GM23338 (cell line): ENCODE results near the gene RNF7. TPM values are rescaled to one million over a fixed set of nuclear protein-coding genes. Genes with fewer than 3 reads are reported as not detected.
A peak's percentile ranks its signal among the peaks of the same experiment; 100 is the strongest.

Experiments used
- ATAC-seq: fragments of 200-7000 bp; cut with Tn5 transposase; 3 replicates; pipeline ENCODE4 v1.9.1; 2020
- DNase-seq: peaks from one replicate; pipeline ENCODE4 v3.0.0-alpha.2; 2015; ENCODE audit warnings: low spot score
- H2AFZ ChIP-seq: fragments of 200-600 bp; sonication (generic); 2 replicates; pipeline ENCODE4 v1.8.0; 2016; ENCODE audit warnings: antibody characterized with exemption, mild to moderate bottlenecking, moderate library complexity
- H3F3A ChIP-seq: fragments of 200-600 bp; sonication (generic); replicated peaks from 2 replicates; pipeline ENCODE4 v1.8.0; 2017; ENCODE audit warnings: antibody characterized with exemption, mixed run types, low read depth
- H3K27ac ChIP-seq: fragments of 200-600 bp; sonication (generic); 2 replicates; pipeline ENCODE4 v1.6.1; 2016; ENCODE audit warnings: low read depth
- H3K27me3 ChIP-seq: fragments of 200-600 bp; sonication (generic); 2 replicates; pipeline ENCODE4 v1.8.0; 2016; ENCODE audit warnings: mild to moderate bottlenecking, mixed run types, moderate library complexity; ENCODE audit not compliant: insufficient read depth
- H3K36me3 ChIP-seq: fragments of 200-600 bp; sonication (generic); 2 replicates; pipeline ENCODE4 v1.8.0; 2016; ENCODE audit warnings: mild to moderate bottlenecking; ENCODE audit not compliant: insufficient read depth
- H3K4me1 ChIP-seq: fragments of 200-600 bp; sonication (generic); 2 replicates; pipeline ENCODE4 v1.8.0; 2016; ENCODE audit warnings: mild to moderate bottlenecking, moderate library complexity; ENCODE audit not compliant: insufficient read depth
- H3K4me2 ChIP-seq: fragments of 200-600 bp; sonication (generic); 2 replicates; pipeline ENCODE4 v1.7.1; 2017; ENCODE audit warnings: mixed run types
- H3K4me3 ChIP-seq: fragments of 200-600 bp; sonication (generic); 2 replicates; pipeline ENCODE4 v1.6.1; 2016; ENCODE audit warnings: mixed run types
- H3K79me2 ChIP-seq: fragments of 200-600 bp; sonication (generic); replicated peaks from 2 replicates; pipeline ENCODE4 v1.8.0; 2017; ENCODE audit warnings: mild to moderate bottlenecking; ENCODE audit not compliant: insufficient read depth
- H3K9me2 ChIP-seq: fragments of 200-600 bp; sonication (generic); 2 replicates; pipeline ENCODE4 v1.8.0; 2017; ENCODE audit not compliant: insufficient read depth
- H4K20me1 ChIP-seq: fragments of 200-600 bp; sonication (generic); replicated peaks from 2 replicates; pipeline ENCODE4 v1.8.0; 2017; ENCODE audit warnings: mild to moderate bottlenecking; ENCODE audit not compliant: insufficient read depth
- H3K27ac Mint-ChIP-seq: 2 replicates; pipeline ENCODE4 v1.8.0; 2020; ENCODE audit warnings: inconsistent platforms, mild to moderate bottlenecking, moderate library complexity, mixed read lengths
- H3K27me3 Mint-ChIP-seq: 3 replicates; pipeline ENCODE4 v1.8.0; 2022; ENCODE audit warnings: low read depth, mild to moderate bottlenecking, moderate library complexity, mixed read lengths, inconsistent platforms; ENCODE audit not compliant: insufficient read depth, poor library complexity
- H3K36me3 Mint-ChIP-seq: 3 replicates; pipeline ENCODE4 v1.8.0; 2021; ENCODE audit warnings: low read depth, mild to moderate bottlenecking, inconsistent platforms, moderate library complexity, mixed read lengths
- H3K4me1 Mint-ChIP-seq: 3 replicates; pipeline ENCODE4 v1.8.0; 2020; ENCODE audit warnings: mild to moderate bottlenecking, inconsistent platforms, mixed read lengths
- H3K4me3 Mint-ChIP-seq: 3 replicates; pipeline ENCODE4 v1.8.0; 2021; ENCODE audit warnings: moderate library complexity, mild to moderate bottlenecking, inconsistent platforms, mixed read lengths
- H3K9me3 Mint-ChIP-seq: 3 replicates; pipeline ENCODE4 v1.8.0; 2020; ENCODE audit warnings: moderate library complexity, mild to moderate bottlenecking, inconsistent platforms, mixed read lengths
- CREB1 ChIP-seq: fragments of 250-450 bp; sonication (Bioruptor Pico); IDR thresholded peaks from 2 replicates; pipeline ENCODE4 v1.5.0; 2020; ENCODE audit warnings: low read depth, mild to moderate bottlenecking, moderate library complexity
- ETS1 ChIP-seq: IDR thresholded peaks from 2 replicates; pipeline ENCODE4 v1.6.1; 2016; ENCODE audit warnings: antibody characterized with exemption
- EZH2 ChIP-seq: fragments of 200-600 bp; sonication (generic); IDR thresholded peaks from one replicate; pipeline ENCODE4 v1.8.0; 2017; ENCODE audit warnings: antibody characterized with exemption, mild to moderate bottlenecking, low read depth; ENCODE audit not compliant: unreplicated experiment
- EZH2phosphoT487 ChIP-seq: fragments of 200-600 bp; sonication (generic); IDR thresholded peaks from one replicate; pipeline ENCODE4 v1.8.1; 2018; ENCODE audit warnings: antibody characterized with exemption; ENCODE audit not compliant: unreplicated experiment
- JUNB ChIP-seq: IDR thresholded peaks from one replicate; pipeline ENCODE4 v1.6.1; 2016; ENCODE audit warnings: antibody characterized with exemption; ENCODE audit not compliant: unreplicated experiment
- NANOG ChIP-seq: IDR thresholded peaks from 2 replicates; pipeline ENCODE4 v1.6.1; 2016; ENCODE audit warnings: antibody characterized with exemption, borderline replicate concordance
- POLR2AphosphoS5 ChIP-seq: IDR thresholded peaks from 2 replicates; pipeline ENCODE4 v1.6.1; 2016; ENCODE audit warnings: antibody characterized with exemption, low read depth
- STAT1 ChIP-seq: IDR thresholded peaks from one replicate; pipeline ENCODE4 v1.6.1; 2016; ENCODE audit warnings: antibody characterized with exemption; ENCODE audit not compliant: unreplicated experiment
- ZNF114 ChIP-seq: fragments of 250-450 bp; sonication (Bioruptor Pico); IDR thresholded peaks from 2 replicates; pipeline ENCODE4 v1.5.0; 2020; ENCODE audit warnings: mild to moderate bottlenecking, moderate library complexity
- ZNF331 ChIP-seq: fragments of 250-450 bp; sonication (Bioruptor Pico); IDR thresholded peaks from 2 replicates; pipeline ENCODE4 v1.5.0; 2020; ENCODE audit warnings: low read depth, mild to moderate bottlenecking, moderate library complexity
- ZNF462 ChIP-seq: fragments of 250-450 bp; sonication (Bioruptor Pico); IDR thresholded peaks from 2 replicates; pipeline ENCODE4 v1.5.0; 2020; ENCODE audit warnings: mild to moderate bottlenecking, moderate library complexity
- polyA plus RNA-seq: library from polyadenylated mRNA; unstranded; fragments of >200 nt; fragmentation: Nextera tagmentation; extraction: Ambion mirVana; gene quantifications from 2 replicates; pipeline ENCODE4 v1.2.1, GENCODE V29; 2016
- total RNA-seq: library from RNA; depleted of rRNA; stranded (reverse); fragments of >200 nt; shearing (Covaris generic); gene quantifications from 2 replicates; pipeline ENCODE4 v1.2.3, GENCODE V29; 2014
- TF ChIP-seq, protein P1 (sequence below): IDR thresholded peaks from one replicate; pipeline ENCODE4 v1.6.1; 2018; ENCODE audit warnings: antibody characterized with exemption; ENCODE audit not compliant: unreplicated experiment
- TF ChIP-seq, protein P2 (sequence below), 2 experiments: fragments of 200-600 bp in 1 of 2; sonication (generic) in 1 of 2; conservative IDR thresholded peaks; 2 replicates each; pipeline versions ENCODE4 v1.5.1 to v1.6.1; 2016 to 2017; ENCODE audit warnings: antibody characterized with exemption in 2 of 2, low read depth in 2 of 2, mild to moderate bottlenecking in 2 of 2, moderate library complexity in 1 of 2

RNF7 gene
- total and polyA plus RNA-seq, 2 experiments from 2014 or later = 156 to 254 TPM

GRCh38 chr3:141795276-141795675 lies 57.2 kb downstream of the RNF7 start:
- no peak for TF ChIP-seq EZH2
- no peak for TF ChIP-seq CREB1 (CRISPR knock-in tag)
- TF ChIP-seq ETS1 = no peak
- no peak for TF ChIP-seq ZNF331
- TF ChIP-seq, protein P1, sequence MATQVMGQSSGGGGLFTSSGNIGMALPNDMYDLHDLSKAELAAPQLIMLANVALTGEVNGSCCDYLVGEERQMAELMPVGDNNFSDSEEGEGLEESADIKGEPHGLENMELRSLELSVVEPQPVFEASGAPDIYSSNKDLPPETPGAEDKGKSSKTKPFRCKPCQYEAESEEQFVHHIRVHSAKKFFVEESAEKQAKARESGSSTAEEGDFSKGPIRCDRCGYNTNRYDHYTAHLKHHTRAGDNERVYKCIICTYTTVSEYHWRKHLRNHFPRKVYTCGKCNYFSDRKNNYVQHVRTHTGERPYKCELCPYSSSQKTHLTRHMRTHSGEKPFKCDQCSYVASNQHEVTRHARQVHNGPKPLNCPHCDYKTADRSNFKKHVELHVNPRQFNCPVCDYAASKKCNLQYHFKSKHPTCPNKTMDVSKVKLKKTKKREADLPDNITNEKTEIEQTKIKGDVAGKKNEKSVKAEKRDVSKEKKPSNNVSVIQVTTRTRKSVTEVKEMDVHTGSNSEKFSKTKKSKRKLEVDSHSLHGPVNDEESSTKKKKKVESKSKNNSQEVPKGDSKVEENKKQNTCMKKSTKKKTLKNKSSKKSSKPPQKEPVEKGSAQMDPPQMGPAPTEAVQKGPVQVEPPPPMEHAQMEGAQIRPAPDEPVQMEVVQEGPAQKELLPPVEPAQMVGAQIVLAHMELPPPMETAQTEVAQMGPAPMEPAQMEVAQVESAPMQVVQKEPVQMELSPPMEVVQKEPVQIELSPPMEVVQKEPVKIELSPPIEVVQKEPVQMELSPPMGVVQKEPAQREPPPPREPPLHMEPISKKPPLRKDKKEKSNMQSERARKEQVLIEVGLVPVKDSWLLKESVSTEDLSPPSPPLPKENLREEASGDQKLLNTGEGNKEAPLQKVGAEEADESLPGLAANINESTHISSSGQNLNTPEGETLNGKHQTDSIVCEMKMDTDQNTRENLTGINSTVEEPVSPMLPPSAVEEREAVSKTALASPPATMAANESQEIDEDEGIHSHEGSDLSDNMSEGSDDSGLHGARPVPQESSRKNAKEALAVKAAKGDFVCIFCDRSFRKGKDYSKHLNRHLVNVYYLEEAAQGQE = no peak
- no peak for TF ChIP-seq JUNB
- no peak for TF ChIP-seq NANOG
- no peak for TF ChIP-seq POLR2AphosphoS5
- TF ChIP-seq, protein P2, sequence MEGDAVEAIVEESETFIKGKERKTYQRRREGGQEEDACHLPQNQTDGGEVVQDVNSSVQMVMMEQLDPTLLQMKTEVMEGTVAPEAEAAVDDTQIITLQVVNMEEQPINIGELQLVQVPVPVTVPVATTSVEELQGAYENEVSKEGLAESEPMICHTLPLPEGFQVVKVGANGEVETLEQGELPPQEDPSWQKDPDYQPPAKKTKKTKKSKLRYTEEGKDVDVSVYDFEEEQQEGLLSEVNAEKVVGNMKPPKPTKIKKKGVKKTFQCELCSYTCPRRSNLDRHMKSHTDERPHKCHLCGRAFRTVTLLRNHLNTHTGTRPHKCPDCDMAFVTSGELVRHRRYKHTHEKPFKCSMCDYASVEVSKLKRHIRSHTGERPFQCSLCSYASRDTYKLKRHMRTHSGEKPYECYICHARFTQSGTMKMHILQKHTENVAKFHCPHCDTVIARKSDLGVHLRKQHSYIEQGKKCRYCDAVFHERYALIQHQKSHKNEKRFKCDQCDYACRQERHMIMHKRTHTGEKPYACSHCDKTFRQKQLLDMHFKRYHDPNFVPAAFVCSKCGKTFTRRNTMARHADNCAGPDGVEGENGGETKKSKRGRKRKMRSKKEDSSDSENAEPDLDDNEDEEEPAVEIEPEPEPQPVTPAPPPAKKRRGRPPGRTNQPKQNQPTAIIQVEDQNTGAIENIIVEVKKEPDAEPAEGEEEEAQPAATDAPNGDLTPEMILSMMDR (conservative IDR thresholded peaks at IDR 0.05; ENCODE audit: low read depth in 2 of 2) = no peak
- no peak for TF ChIP-seq EZH2phosphoT487
- no peak for TF ChIP-seq ZNF114
- no peak for TF ChIP-seq STAT1
- TF ChIP-seq ZNF462 = no peak
- Mint-ChIP-seq H3K27me3 (peaks cover 18% of the 10 kb centered on the region), H3K27ac (no peak overlapping the region), H3K4me3 (no peak overlapping the region), H3K9me3 (peaks cover 5% of the 10 kb centered on the region; the same call in 2 of the 3 replicates), H3K36me3 (peaks cover 4% of the 10 kb centered on the region; the same call in 1 of the 3 replicates), H3K4me1 (peaks cover 31% of the 10 kb centered on the region)
- H3K4me3 ChIP-seq = no peak overlapping the region
- no peak for DNase-seq
- H3K9me2 ChIP-seq = no peaks in the 10 kb centered on the region
- no peaks in the 10 kb centered on the region for H4K20me1 ChIP-seq
- no peaks in the 10 kb centered on the region for H3F3A ChIP-seq
- ATAC-seq = no peak
- no peak overlapping the region for H3K27ac ChIP-seq
- no peaks in the 10 kb centered on the region for H3K79me2 ChIP-seq
- H3K36me3 ChIP-seq = no peaks in the 10 kb centered on the region
- peak overlapping the region; percentile 56; the same call in 1 of the 2 replicates for H2AFZ ChIP-seq
- peaks cover 25% of the 10 kb centered on the region for H3K27me3 ChIP-seq
- H3K4me2 ChIP-seq = no peak overlapping the region
- H3K4me1 ChIP-seq = peaks cover 15% of the 10 kb centered on the region
